ENCODE data around the gene LRRC41.
"Not testable (repeated sequence)": the region's sequence is repeated elsewhere in the genome, so short reads cannot be mapped to it uniquely, and the experiment has no call there.

DNA sequence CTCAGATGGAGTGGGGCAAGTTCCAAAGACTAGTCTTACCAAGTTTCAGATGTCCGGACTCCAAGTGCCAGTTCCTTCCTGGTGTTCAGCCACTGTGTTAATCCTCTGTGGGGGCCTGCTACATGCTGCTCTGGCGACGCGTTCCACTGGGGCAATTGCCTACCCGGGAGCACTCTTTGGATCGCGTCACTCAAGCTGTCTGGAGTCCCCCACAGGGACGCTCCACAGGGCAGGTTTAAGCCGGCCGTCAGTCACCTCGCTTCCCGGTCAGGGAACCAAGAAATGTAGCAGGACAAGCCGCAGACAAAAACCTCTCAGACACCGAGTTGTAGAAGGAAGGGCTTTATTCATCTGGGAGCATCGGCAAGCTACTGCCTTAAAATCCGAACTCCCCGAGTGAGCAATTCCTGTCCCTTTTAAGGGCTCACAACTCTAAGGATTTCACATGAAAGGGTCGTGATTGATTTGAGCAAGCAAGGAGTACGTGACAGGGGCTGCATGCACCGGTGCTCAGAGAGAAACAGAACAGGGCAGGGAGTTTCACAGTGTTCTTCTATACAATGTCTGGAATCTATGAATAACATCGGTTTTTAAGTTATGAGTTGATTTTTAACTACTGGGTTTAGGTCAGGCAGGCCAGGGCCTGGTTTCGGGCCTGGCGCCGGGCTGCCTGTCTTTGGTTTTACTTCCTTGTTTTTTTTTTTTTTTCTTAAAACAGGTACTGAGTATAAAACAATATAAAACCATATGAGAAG, 28.5 kb upstream of the LRRC41 start:
- TF ChIP-seq, protein P1, sequence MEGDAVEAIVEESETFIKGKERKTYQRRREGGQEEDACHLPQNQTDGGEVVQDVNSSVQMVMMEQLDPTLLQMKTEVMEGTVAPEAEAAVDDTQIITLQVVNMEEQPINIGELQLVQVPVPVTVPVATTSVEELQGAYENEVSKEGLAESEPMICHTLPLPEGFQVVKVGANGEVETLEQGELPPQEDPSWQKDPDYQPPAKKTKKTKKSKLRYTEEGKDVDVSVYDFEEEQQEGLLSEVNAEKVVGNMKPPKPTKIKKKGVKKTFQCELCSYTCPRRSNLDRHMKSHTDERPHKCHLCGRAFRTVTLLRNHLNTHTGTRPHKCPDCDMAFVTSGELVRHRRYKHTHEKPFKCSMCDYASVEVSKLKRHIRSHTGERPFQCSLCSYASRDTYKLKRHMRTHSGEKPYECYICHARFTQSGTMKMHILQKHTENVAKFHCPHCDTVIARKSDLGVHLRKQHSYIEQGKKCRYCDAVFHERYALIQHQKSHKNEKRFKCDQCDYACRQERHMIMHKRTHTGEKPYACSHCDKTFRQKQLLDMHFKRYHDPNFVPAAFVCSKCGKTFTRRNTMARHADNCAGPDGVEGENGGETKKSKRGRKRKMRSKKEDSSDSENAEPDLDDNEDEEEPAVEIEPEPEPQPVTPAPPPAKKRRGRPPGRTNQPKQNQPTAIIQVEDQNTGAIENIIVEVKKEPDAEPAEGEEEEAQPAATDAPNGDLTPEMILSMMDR (IDR thresholded peaks at IDR 0.05) = not testable (repeated sequence)
- TF ChIP-seq POLR2AphosphoS5, POLR2A (IDR thresholded peaks at IDR 0.05): not testable (repeated sequence)

All from transverse colon (tissue), 4 donors.